Neural cell (in vitro differentiated cells): ENCODE measurements around the gene SCN7A. TPM values are rescaled to one million over a fixed set of nuclear protein-coding genes. Genes with fewer than 3 reads are reported as not detected.

Experiments used
- H2AFZ ChIP-seq: fragments of 200-600, 300-800 bp; sonication (generic), shearing (Covaris generic); 2 replicates; pipeline ENCODE4 v1.6.0; 2014; ENCODE audit warnings: low read depth, mild to moderate bottlenecking, antibody characterized with exemption, low read length, moderate library complexity
- H3F3A ChIP-seq: fragments of 200-600 bp; shearing (Covaris generic); 2 replicates; pipeline ENCODE4 v1.6.1; 2016; ENCODE audit warnings: mild to moderate bottlenecking, moderate library complexity, mixed read lengths, antibody characterized with exemption, low read length; ENCODE audit not compliant: insufficient read depth, poor library complexity, severe bottlenecking
- H3K27ac ChIP-seq: fragments of 200-600, 300-800 bp; sonication (generic), shearing (Covaris generic); 2 replicates; pipeline ENCODE4 v1.5.1; 2014; ENCODE audit warnings: mild to moderate bottlenecking, low read length, moderate library complexity
- H3K27me3 ChIP-seq: fragments of 300-800, 200-600 bp; sonication (generic), shearing (Covaris generic); 2 replicates; pipeline ENCODE4 v1.6.0; 2014; ENCODE audit warnings: mild to moderate bottlenecking, low read depth, low read length, moderate library complexity; ENCODE audit not compliant: insufficient read depth
- H3K36me3 ChIP-seq: fragments of 300-800, 200-600 bp; sonication (generic), shearing (Covaris generic); 2 replicates; pipeline ENCODE4 v1.5.1; 2014; ENCODE audit warnings: mild to moderate bottlenecking, antibody characterized with exemption, low read length, moderate library complexity; ENCODE audit not compliant: insufficient read depth
- H3K4me2 ChIP-seq: fragments of 300-800, 200-600 bp; sonication (generic), shearing (Covaris generic); 2 replicates; pipeline ENCODE4 v1.6.0; 2014; ENCODE audit warnings: mild to moderate bottlenecking, low read length
- H3K4me3 ChIP-seq: fragments of 300-800, 200-600 bp; sonication (generic), shearing (Covaris generic); 2 replicates; pipeline ENCODE4 v1.5.1; 2014; ENCODE audit warnings: mild to moderate bottlenecking, low read length, moderate library complexity
- H3K79me2 ChIP-seq: fragments of 200-600 bp; shearing (Covaris generic); replicated peaks from 2 replicates; pipeline ENCODE4 v1.6.0; 2014; ENCODE audit warnings: mild to moderate bottlenecking, low read length, moderate library complexity; ENCODE audit not compliant: insufficient read depth
- H3K9ac ChIP-seq: fragments of 300-800, 200-600 bp; sonication (generic), shearing (Covaris generic); 2 replicates; pipeline ENCODE4 v1.6.1; 2016; ENCODE audit warnings: mild to moderate bottlenecking, low read length, mixed read lengths
- H3K9me2 ChIP-seq: fragments of 200-600 bp; shearing (Covaris generic); 2 replicates; pipeline ENCODE4 v1.6.1; 2016; ENCODE audit warnings: mild to moderate bottlenecking, low read length, mixed read lengths; ENCODE audit not compliant: insufficient read depth
- H3K9me3 ChIP-seq: fragments of 200-600, 300-800 bp; sonication (generic), shearing (Covaris generic); 2 replicates; pipeline ENCODE4 v1.6.1; 2016; ENCODE audit warnings: mild to moderate bottlenecking, mixed run types, low read length, moderate library complexity, mixed read lengths
- H4K20me1 ChIP-seq: fragments of 200-600 bp; shearing (Covaris generic); 2 replicates; pipeline ENCODE4 v1.6.1; 2016; ENCODE audit warnings: mild to moderate bottlenecking, mixed run types; ENCODE audit not compliant: insufficient read depth
- CTCF ChIP-seq: fragments of 450-650 bp; IDR thresholded peaks from 2 replicates; pipeline ENCODE4 v1.5.1; 2014; ENCODE audit warnings: antibody characterized with exemption, mild to moderate bottlenecking, moderate library complexity; ENCODE audit not compliant: poor library complexity, severe bottlenecking
- EP300 ChIP-seq: fragments of 450-650 bp; conservative IDR thresholded peaks from 2 replicates; pipeline ENCODE4 v1.6.1; 2014; ENCODE audit warnings: antibody characterized with exemption, mild to moderate bottlenecking, moderate library complexity; ENCODE audit not compliant: poor library complexity, severe bottlenecking
- EZH2 ChIP-seq: fragments of 200-600, 300-800 bp; shearing (Covaris generic), sonication (generic); IDR thresholded peaks from 2 replicates; pipeline ENCODE4 v1.6.1; 2014; ENCODE audit warnings: antibody characterized with exemption, low read length, borderline replicate concordance, mild to moderate bottlenecking; ENCODE audit not compliant: insufficient read depth, poor library complexity, severe bottlenecking
- MXI1 ChIP-seq: fragments of 450-650 bp; conservative IDR thresholded peaks from 2 replicates; pipeline ENCODE4 v1.6.1; 2014; ENCODE audit warnings: antibody characterized with exemption, mild to moderate bottlenecking; ENCODE audit not compliant: poor library complexity, severe bottlenecking
- POLR2AphosphoS5 ChIP-seq: IDR thresholded peaks from 2 replicates; pipeline ENCODE4 v1.6.1; 2012
- RAD21 ChIP-seq: fragments of 450-650 bp; conservative IDR thresholded peaks from 2 replicates; pipeline ENCODE4 v1.6.1; 2014; ENCODE audit warnings: antibody characterized with exemption, mild to moderate bottlenecking, moderate library complexity
- REST ChIP-seq: IDR thresholded peaks from 2 replicates; pipeline ENCODE4 v1.6.1; 2012; ENCODE audit warnings: borderline replicate concordance
- SMC3 ChIP-seq: fragments of 450-650 bp; conservative IDR thresholded peaks from 2 replicates; pipeline ENCODE4 v1.6.1; 2014; ENCODE audit warnings: antibody characterized with exemption, mild to moderate bottlenecking, moderate library complexity; ENCODE audit not compliant: poor library complexity
- TAF1 ChIP-seq: IDR thresholded peaks from 2 replicates; pipeline ENCODE4 v1.6.1; 2012; ENCODE audit warnings: low read depth
- polyA plus RNA-seq: library from polyadenylated mRNA; depleted of rRNA; stranded (reverse); fragments of >200 nt; gene quantifications from 2 replicates; pipeline ENCODE4 v1.2.3, GENCODE V29; 2014

SCN7A gene
- polyA plus RNA-seq, 1 donor from 2014 or later, result 0.09 TPM

GRCh38 chr2:166536111-166536510, 42.1 kb upstream of the SCN7A start:
- Histone ChIP-seq H3K36me3 (no peaks in the 10 kb centered on the region), H3K9me2 (no peaks in the 10 kb centered on the region), H3K9me3 (no peaks in the 10 kb centered on the region), H3F3A (no peaks in the 10 kb centered on the region), H2AFZ (no peak overlapping the region), H3K27ac (no peak overlapping the region), H3K79me2 (no peaks in the 10 kb centered on the region), H3K9ac (no peak overlapping the region), H3K27me3 (no peaks in the 10 kb centered on the region), H4K20me1 (no peaks in the 10 kb centered on the region), H3K4me3 (no peak overlapping the region), H3K4me2 (no peak overlapping the region)
- TF ChIP-seq EZH2 (no peak), SMC3 (no peak), MXI1 (no peak), RAD21 (no peak), EP300 (no peak), TAF1 (no peak), CTCF (no peak), REST (no peak), POLR2AphosphoS5 (no peak)

GRCh38 chr2:166521155-166521554, 27.1 kb upstream of the SCN7A start:
- Histone ChIP-seq H2AFZ (no peak overlapping the region), H3K9me2 (no peaks in the 10 kb centered on the region), H3F3A (no peaks in the 10 kb centered on the region), H3K36me3 (no peaks in the 10 kb centered on the region), H3K4me2 (no peak overlapping the region), H3K27me3 (no peaks in the 10 kb centered on the region), H3K9ac (no peak overlapping the region), H3K4me3 (no peak overlapping the region), H3K79me2 (no peaks in the 10 kb centered on the region), H3K9me3 (no peaks in the 10 kb centered on the region), H3K27ac (no peak overlapping the region), H4K20me1 (no peaks in the 10 kb centered on the region)
- TF ChIP-seq REST (no peak), EZH2 (no peak), CTCF (no peak), RAD21 (no peak), MXI1 (no peak), POLR2AphosphoS5 (no peak), EP300 (no peak), SMC3 (no peak), TAF1 (no peak)
